Activated CD4-positive, CD25-positive, alpha-beta regulatory T cell (primary cell): ENCODE measurements around the gene GAS2.

Source experiments
- DNase-seq, 4 experiments: peaks; one replicate each; lab custom pipeline; 2025; lab: John Stamatoyannopoulos, UW

GAS2 gene

DNA sequence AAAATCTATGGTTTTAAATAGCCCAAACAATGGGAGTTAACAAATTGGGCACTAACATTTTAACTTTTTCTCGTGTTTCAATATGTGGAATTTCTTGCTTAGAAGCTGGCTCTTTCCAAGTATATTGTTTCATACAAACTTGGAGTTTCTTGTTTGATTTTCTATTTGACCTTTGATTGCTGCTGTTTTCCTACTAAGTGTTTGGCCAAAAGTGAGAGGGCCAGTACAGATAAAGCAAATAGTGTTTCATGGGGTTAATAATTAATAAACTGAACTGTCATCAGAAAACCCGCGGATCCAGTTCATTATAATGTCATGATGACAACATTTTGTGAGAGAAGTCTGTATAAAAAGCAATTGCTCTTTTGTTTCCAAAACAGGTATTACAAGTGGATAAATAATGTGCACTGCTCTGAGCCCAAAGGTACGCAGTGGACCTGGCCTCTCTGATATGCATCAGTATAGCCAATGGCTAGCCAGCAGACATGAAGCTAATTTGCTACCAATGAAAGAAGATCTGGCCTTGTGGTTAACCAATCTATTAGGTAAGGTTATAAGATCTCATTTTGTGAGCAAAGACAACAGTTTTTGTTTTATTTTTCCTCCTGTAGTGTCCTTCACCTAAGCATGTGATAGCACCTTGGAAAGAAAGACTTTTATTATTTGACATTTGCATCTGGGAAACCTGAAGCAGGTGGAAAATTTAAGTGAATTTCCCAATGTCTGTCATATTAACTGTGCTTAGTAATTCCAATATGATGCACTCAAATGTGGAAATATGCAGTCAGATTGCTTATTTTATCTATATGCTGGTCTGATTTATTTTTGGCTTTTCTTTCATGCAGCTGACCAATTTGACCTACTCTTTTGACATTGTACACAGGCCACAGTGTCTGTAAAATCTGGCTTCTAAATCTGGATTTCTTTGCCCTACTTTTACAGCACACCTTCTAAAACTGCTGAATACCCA lies 8.3 kb downstream of the GAS2 start:
- DNase-seq = no peak

DNA sequence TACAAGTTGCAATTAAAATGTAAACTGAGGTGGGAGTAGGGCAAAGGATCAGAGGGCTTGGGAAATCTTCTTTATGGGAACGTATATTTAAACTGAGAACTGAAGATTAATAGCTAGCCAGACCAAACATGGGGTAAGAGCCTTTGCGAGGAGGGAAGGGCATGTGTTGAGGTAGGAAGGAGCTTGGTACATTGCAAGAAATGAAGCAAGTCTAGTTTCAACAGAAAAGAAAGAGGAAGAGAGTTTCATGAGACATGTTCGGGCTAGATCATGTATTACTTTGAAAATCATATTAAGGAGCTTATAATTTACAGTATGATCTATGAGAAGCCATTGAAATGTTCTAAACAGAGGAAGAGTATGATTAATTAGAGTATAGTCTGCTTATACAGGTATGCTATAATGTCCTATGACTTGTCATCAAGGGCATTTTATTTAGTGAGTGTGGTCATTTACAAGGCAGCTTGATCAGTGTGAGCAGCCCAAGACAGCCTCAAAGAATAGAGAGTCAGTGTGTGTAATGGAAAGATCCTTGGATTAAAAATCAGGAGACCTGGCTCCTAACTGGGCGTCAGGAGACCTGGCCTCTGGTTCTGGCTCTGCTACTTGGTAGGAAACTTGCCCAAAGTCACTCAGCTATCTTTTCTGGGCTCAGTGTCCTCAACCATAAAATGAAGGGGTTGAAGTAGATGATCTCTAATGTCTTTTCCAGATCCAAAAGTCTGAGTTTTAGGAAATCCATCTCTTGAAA lies 10.9 kb downstream of the GAS2 start:
- DNase-seq = no peak

DNA sequence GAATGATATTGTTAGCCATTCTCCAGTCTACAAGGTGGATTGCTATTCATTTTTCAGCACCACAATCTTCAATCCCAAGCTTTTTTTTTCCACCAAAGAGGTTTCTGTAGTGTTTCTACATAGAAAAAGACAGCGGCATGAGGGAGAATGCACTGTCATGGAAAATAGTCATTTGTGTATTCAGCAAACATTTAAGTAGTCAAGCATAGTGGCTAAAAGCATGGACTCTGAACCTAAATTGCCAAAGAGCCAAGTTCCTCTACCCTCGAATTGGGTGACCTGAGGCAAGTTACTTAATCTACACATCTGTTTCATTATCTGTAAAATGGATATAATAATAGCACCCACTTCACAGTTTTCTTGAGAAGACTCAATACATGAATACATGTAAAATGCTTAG lies 14.2 kb downstream of the GAS2 start:
- no peak for DNase-seq

DNA sequence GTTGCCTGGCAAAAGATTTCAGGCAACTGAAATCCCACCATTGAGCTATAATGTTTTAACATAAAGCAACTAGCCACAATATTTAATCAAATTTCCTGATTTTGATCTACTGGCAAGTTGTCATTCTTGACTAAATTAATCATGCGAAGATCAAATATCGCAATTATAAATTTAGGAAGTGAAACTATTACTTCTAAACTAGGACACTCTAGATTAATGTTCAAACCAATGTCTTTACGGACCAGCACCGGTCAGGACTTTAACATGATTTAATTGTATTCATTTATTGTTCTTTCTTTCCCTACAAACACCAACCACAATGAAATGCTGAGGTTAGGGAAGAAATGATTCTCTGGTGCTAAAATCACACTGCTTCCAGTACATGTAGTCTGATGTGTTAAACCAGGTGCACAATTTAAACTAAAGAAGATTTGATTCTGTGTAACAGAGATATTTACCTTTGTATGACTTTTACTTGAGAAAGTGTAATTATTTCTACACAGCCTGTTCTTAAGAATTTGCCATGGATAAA lies 14.9 kb downstream of the GAS2 start:
- no peak for DNase-seq

DNA sequence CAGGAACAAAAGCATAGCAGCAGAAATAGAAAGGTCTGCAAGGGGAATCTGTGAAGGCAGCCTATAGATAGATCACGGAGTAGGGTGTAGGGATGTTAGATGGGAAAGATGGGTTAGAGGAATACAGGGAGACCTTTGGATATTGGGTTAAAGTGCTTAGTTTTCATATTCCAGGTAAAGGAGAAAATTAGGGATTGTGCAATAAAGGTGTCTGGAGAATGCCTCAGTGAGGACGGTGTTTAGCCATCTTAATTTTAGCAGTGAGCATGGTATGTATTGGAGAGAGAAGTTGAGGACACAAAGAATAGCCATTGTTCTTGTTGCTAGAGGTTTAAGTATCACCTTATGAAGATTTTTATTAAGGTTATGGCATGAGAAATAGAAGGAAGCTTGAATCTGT lies 17.7 kb downstream of the GAS2 start:
- no peak for DNase-seq

DNA sequence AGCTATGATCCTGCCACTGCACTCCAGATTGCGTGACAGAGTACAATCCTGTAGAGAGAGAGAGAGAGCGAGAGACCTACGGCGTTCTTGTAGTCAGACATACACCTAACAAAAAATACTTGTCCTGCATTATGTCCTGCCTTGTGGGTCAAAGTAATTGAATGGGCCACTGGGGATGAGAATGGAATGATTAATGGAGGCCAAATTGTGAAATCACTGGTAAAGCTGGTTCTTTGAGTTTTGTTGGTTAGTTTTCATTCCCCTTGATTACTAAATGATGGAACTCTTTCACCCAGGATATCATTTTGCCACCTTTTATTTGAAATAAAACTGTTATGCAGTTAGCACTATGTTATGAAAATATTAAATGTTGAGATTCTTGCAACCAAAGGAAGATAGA lies 18.7 kb downstream of the GAS2 start:
- DNase-seq = no peak

DNA sequence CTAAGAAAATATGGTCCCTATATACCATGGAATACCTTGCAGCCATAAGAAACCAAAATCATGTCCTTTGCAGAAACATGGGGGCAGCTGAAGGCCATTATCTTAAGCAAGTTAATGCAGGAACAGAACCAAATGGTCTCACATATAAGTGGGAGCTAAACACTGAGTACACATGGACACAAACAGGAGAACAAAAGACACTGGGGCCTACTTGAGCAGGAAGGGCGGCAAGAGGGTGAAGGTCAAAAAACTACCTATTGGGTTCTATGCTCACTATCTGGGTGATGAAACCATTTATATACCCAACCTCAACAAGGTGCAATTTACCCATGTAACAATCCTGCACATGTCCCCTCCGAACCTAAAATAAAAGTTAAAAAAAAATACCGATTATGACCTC lies 22.5 kb downstream of the GAS2 start:
- no peak for DNase-seq

DNA sequence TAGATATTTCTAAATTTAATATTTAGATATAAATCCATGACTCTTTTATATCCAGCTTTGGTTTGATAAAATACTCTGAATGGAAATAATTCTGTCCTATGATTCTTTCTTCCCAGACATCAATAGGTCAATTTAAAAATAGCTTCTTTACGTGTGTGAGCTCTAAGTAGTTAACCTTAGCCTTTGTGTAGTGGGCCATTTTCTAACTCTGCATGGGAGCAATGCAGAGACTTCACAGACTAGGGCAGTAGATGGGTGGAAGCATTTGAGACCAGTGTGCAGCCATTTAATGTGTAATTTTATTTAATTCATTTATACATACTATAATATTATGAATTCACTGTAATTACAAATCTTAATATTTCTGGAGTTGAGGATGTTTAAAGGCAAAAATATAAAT lies 23.8 kb downstream of the GAS2 start:
- no peak for DNase-seq

DNA sequence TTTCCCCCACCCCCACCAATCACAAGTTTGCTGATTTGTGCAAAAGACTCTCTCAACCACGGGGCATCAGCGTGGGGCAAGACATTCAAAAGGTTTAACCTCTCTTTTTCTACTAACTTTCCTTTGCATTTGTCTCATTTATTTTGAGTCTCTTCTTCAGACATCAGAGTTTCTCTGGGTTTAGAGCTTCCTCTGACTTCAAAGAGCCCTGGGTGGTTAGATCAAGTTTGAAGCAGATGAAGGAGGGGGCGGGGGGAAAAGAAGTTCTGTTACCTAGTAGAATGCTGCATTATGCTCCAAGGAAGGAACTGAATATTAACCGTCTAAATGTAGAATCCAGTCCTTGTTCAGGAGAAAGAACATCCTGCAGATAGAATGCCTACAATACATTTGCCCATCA lies 24.5 kb downstream of the GAS2 start:
- DNase-seq = no peak

DNA sequence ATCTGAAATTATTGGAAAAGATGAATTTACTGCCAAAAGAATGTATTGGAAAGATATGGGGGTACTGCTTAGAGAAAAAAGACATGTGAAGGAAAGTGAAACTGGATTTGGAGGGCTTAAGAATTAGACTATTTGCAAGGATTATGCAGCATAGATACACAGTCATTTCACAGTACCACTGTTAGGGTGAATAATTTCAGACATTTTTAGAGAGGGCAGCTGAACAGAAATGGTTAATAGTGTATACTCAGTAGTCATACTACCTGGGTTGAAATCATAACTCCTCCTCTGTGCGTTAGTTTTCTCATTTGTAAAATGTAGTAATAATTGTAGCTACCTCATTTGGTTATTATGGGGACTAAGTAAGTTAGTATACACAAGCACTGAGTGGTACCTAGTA lies 33.0 kb downstream of the GAS2 start:
- no peak for DNase-seq

DNA sequence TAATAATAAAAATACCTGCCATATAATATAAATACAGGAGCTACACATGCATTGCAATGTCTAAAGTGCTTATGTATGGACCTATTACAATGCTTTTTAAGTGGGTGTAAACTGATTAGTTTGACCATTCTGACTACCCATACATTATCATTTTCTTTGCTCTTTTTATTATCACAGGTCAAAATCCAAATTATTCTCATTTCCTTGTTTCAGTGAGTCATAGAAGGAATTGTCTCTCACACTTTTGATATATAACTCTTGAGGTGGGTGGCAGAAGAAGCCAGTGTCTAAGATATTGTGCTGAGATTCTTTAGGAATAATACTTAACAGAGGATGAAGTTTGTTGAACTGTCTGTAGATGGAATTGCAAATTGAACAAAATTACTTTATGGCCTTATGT lies 35.6 kb downstream of the GAS2 start:
- DNase-seq = no peak

DNA sequence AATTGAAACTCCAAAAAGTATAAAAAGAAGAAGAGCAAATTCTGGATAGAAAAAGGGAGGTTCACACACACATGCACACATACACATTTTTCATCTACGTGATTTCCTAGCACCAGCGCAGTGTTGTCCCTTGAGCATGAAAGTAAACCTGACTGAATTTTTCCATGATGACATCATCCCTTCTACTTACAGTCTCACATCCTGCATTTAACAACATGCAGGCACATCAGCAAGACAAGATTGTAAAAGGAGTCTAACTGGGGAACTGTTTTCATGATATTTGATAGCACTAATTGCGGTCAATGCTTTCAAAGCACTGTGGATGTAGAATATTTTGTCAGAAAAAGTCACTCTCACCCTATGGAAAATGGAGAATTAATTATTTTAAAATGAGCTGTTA lies 36.6 kb downstream of the GAS2 start:
- DNase-seq = no peak

DNA sequence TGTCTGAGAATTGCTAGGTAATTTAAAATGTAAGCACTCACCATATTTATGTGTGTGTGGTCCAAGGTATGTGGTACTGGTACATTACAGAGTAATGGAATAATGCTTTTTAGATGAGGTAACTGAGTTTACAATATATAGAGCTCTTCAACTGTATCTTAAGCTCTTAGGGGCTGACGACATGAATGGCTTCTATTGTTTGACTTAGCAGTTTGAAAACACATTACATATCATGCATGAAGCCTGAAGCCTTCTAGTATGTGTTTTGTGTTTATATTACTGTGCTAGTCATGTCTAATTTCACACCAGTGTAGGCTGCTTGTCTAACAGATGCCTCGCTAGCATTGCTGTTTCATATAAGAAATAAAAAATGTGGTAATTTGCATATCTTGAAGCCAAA lies 37.2 kb downstream of the GAS2 start:
- DNase-seq = no peak

DNA sequence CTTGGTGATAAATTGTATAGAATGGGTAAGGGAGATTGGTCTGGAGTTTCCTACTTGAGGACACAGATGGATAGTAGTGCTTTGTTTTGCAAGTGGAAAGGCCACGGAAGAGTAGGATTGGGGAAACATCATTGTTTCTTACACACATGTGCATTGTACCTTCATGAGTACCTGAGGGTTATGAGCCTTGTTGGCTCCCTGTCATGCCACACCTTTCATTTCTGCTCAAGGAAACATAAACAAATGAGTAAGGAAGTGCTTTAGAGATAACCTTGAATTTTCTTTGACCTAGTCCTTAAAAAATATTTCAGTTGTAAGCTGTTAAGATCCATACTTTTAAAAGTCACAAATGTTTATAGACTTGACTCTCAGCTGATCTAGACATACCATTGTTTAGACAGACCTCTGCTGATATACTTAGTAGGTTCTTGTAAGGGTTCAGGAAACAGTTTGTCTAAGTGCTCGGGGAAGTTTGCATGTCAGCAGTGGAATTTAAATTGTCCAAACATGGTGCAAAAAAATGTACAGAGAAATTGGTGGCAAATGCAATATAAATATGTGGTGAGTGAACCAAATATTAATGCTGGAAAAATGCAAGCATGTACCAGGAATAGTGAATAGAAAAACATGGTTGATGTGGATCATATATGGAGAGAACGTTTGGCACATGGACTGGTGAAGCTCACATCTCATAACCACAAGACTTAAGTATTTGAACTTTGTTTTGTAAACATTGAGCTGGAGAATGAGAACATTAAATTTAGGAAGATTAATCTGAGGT lies 40.9 kb downstream of the GAS2 start:
- DNase-seq = no peak

DNA sequence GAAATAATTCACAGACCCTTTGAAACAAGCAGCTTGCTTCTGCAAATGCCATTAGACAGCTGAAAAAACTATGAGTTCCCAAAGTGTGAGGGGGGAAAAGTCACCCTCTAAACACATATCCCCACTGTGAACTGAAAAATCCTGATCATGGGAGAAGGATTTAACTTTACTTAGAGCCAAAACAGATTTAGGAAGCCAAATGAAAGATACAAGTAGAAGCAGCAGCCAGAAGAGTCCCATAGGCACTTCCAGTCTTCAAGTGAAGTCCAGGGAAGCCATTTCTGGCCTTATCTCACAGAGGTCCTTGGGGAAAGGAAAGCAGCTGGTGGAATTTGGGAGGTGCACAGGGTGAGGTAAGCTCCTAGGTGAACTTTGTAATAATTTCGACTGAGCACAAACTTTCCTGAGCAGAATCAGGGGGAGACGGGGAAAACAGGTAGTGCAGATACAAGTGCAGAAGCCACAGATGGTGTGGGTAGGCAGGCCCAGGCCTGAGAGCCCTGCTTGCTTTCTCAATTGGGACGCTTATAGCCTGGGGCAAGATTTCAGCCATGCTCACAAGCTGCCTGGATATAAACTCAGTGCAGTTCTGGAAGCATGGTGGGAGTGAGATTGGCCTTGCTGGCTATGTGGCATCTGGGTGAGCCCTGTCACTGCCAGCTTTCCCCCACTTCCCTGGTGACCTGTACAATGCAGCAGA lies 44.8 kb downstream of the GAS2 start:
- no peak for DNase-seq

DNA sequence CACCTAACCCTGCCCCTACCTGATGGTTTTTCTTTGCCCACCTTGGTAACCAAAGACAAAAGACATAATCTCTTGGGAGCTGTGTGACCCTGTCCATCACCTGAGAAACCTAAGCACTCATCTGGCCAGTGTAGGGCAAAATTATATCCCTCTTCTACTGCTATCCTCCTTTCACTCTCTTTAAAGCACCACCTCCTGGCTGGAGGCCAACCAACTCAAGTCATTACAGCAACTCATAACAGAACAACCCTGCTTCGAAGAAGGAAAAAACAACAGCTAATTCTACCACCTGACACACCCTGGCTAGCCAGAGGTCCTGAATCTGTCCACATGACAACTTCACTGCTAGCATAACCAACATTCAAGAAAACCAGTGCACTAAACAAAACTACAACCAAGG lies 45.5 kb downstream of the GAS2 start:
- DNase-seq = no peak

DNA sequence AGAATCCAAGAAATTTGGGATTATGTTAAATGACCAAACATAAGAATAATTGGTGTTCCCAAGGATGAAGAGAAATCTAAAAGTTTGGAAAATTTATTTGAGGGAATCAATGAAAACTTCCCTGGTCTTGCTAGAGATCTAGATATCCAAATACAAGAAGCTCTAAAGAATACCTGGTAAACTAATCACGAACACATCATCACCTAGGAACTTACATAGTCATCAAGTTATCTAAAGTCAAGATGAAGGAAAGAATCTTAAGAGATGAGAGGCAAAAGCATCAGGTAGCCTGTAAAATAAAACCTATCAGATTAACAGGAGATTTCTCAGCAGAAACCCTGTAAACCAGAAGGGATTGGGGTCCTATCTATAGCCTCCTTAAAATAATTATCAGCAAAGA lies 46.9 kb downstream of the GAS2 start:
- no peak for DNase-seq

DNA sequence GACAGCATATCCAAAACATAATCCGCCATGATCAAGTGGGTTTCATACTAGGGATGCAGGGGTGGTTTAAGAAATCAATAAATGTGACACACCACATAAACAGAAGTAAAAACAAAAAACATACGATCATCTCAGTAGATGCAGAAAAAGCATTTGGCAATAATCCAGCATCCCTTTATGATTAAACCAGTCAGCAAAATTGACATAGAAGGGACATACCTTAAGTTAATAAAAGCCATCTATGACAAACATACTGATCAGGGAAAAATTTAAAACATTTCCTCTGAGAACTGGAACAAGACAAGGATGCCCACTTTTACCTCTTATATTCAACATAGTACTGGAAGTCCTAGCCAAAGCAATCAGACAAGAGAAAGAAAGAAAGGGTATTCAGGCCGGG lies 49.6 kb downstream of the GAS2 start:
- no peak for DNase-seq

DNA sequence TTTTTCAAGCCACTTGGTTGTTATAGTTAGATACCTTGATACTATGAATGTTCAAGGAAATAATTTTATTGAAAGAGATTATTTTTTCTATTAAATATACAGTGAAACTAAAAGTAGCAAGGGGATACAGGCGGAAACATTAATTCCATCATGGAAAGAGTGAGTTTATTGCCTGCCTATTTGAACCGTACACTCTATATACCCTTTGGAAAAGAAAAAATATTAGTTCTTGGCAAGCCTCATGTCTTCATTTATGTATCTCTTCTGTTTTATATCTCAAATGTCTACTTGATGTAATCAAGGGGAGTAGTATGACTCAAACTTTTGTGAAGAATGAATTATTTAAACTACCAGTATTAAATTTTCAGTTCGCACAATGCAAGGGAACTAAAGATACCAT lies 54.0 kb downstream of the GAS2 start:
- DNase-seq = no peak

DNA sequence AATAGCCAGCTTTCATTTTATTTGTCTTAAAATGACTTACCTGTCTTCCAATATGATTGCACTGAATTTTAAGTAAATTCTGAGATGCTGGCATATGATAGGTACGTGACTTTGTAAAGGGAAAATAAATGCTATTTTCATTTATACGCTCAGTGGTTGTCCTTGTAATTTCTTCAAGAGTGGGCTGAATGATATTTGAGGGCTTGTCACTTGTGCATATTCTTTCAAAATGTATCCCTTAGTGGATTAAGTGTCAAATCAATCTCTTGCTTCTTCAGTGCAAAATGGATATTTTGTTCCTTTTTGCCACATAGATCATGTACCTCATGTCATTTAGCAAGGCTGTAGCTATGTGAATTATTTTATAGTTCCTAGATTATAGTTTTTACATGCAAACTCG lies 56.9 kb downstream of the GAS2 start:
- DNase-seq = no peak

DNA sequence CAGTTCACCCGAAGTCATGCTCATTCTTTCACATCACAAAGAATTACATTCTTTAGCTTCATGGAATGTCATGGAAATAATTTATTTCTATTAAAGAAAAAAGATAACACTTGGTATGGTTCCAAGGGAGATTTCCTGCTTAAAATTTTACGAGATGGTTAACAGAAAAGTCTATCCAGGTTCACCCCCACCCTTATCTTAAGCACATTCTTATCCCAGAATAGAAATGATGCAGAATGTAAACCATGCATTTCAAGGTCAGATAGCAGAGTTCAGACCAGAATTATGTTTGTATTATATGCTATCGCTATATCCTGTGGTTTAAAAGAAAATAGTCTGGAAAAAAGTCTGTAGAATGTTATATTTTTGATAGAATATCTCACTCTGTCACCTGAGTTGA lies 58.7 kb downstream of the GAS2 start:
- no peak for DNase-seq
